ENCODE results near the gene CFAP69. TPM values are rescaled to one million over a fixed set of nuclear protein-coding genes. Genes with fewer than 3 reads are reported as not detected.

The CFAP69 gene
- total RNA-seq, 1 experiment from 2014 or later = 3.1 TPM

- H3K27ac ChIP-seq (ENCODE audit: low read length) = no peak overlapping the region
- H2AFZ ChIP-seq (ENCODE audit: low read length) = no peak overlapping the region
- no peaks in the 10 kb centered on the region for H3K36me3 ChIP-seq (ENCODE audit: low read depth, low read length)
- H3K9me3 ChIP-seq (ENCODE audit: low read length) = no peaks in the 10 kb centered on the region
- ChIA-PET CTCF (no interaction called here), POLR2A (ENCODE audit: unreplicated experiment) (no interaction called here)
- TF ChIP-seq EZH2phosphoT487 (IDR thresholded peaks at IDR 0.05; ENCODE audit: borderline replicate concordance, low read length) (no peak), CTCF (conservative IDR thresholded peaks at IDR 0.05; ENCODE audit: low read depth, low read length) (no peak), EZH2 (IDR thresholded peaks at IDR 0.05; ENCODE audit: low read length, unreplicated experiment) (no peak)
- no TSS peak for BruUV-seq (replicated peaks)
- no peaks in the 10 kb centered on the region for H3F3A ChIP-seq (ENCODE audit: low read length, unreplicated experiment)
- H3K79me2 ChIP-seq (ENCODE audit: low read length) = no peaks in the 10 kb centered on the region
- H3K4me2 ChIP-seq (ENCODE audit: low read length) = no peak overlapping the region
- H3K4me1 ChIP-seq (ENCODE audit: insufficient read depth, low read length) = peaks cover 38% of the 10 kb centered on the region
- no peaks in the 10 kb centered on the region for H3K27me3 ChIP-seq (ENCODE audit: low read length)
- H3K9me2 ChIP-seq (replicated peaks; ENCODE audit: low read length) = no peaks in the 10 kb centered on the region
- ATAC-seq (no peak), DNase-seq (peak; percentile 44)
- H3K9ac ChIP-seq (ENCODE audit: low read length) = no peak overlapping the region
- no peaks in the 10 kb centered on the region for H4K20me1 ChIP-seq (ENCODE audit: low read length)
- H3K4me3 ChIP-seq (ENCODE audit: low read length) = no peak overlapping the region
- intact Hi-C loops (cut with micrococcal nuclease) = no loop called here
Measured at GRCh38 chr7:90269163-90269562, 24.2 kb downstream of the CFAP69 start.

- no peak overlapping the region for H3K4me3 ChIP-seq (ENCODE audit: low read length)
- no peak overlapping the region for H3K27ac ChIP-seq (ENCODE audit: low read length)
- DNase-seq (no peak), ATAC-seq (no peak)
- TF ChIP-seq EZH2 (IDR thresholded peaks at IDR 0.05; ENCODE audit: low read length, unreplicated experiment) = no peak
- CTCF ChIA-PET = no interaction called here
- H3F3A ChIP-seq (ENCODE audit: low read length, unreplicated experiment) = no peaks in the 10 kb centered on the region
- no peaks in the 10 kb centered on the region for H3K9me2 ChIP-seq (replicated peaks; ENCODE audit: low read length)
- no TSS peak for BruUV-seq (replicated peaks)
- H2AFZ ChIP-seq (ENCODE audit: low read length) = no peak overlapping the region
- H3K36me3 ChIP-seq (ENCODE audit: low read depth, low read length) = no peaks in the 10 kb centered on the region
- intact Hi-C loops (cut with micrococcal nuclease) = no loop called here
- peaks cover 38% of the 10 kb centered on the region for H3K4me1 ChIP-seq (ENCODE audit: insufficient read depth, low read length)
- no peak overlapping the region for H3K4me2 ChIP-seq (ENCODE audit: low read length)
- no peaks in the 10 kb centered on the region for H4K20me1 ChIP-seq (ENCODE audit: low read length)
- POLR2A ChIA-PET (ENCODE audit: unreplicated experiment) = no interaction called here
- H3K9ac ChIP-seq (ENCODE audit: low read length) = no peak overlapping the region
- H3K9me3 ChIP-seq (ENCODE audit: low read length) = no peaks in the 10 kb centered on the region
- H3K27me3 ChIP-seq (ENCODE audit: low read length) = no peaks in the 10 kb centered on the region
- no peaks in the 10 kb centered on the region for H3K79me2 ChIP-seq (ENCODE audit: low read length)
Measured at GRCh38 chr7:90270431-90271178, 25.6 kb downstream of the CFAP69 start.

GRCh38 chr7:90271753-90272152 is 26.8 kb downstream of the CFAP69 start:
- intact Hi-C loops (cut with micrococcal nuclease) = no loop called here
- no peak overlapping the region for H3K27ac ChIP-seq (ENCODE audit: low read length)
- H3K4me1 ChIP-seq (ENCODE audit: insufficient read depth, low read length) = peaks cover 31% of the 10 kb centered on the region
- no TSS peak for BruUV-seq (replicated peaks)
- H3K9me2 ChIP-seq (replicated peaks; ENCODE audit: low read length) = no peaks in the 10 kb centered on the region
- H3K4me3 ChIP-seq (ENCODE audit: low read length) = no peak overlapping the region
- H3K27me3 ChIP-seq (ENCODE audit: low read length) = no peaks in the 10 kb centered on the region
- H3K36me3 ChIP-seq (ENCODE audit: low read depth, low read length) = no peaks in the 10 kb centered on the region
- ATAC-seq = peak; percentile 82
- no peaks in the 10 kb centered on the region for H3K79me2 ChIP-seq (ENCODE audit: low read length)
- DNase-seq = peak; percentile 70
- H4K20me1 ChIP-seq (ENCODE audit: low read length) = no peaks in the 10 kb centered on the region
- H3K9me3 ChIP-seq (ENCODE audit: low read length) = no peaks in the 10 kb centered on the region
- no peak for TF ChIP-seq CTCF (conservative IDR thresholded peaks at IDR 0.05; ENCODE audit: low read depth, low read length)
- no peak for TF ChIP-seq EZH2 (IDR thresholded peaks at IDR 0.05; ENCODE audit: low read length, unreplicated experiment)
- no peak for TF ChIP-seq EZH2phosphoT487 (IDR thresholded peaks at IDR 0.05; ENCODE audit: borderline replicate concordance, low read length)
- no peak overlapping the region for H2AFZ ChIP-seq (ENCODE audit: low read length)
- ChIA-PET CTCF (interaction anchor here (0.6 to 1.2 kb wide), 2 partner anchors 156 to 421 kb away, joined by 3 to 4 read pairs; no protein-coding TSS in a partner anchor), POLR2A (ENCODE audit: unreplicated experiment) (no interaction called here)
- no peak overlapping the region for H3K9ac ChIP-seq (ENCODE audit: low read length)
- peak overlapping the region; percentile 10 for H3K4me2 ChIP-seq (ENCODE audit: low read length)
- no peaks in the 10 kb centered on the region for H3F3A ChIP-seq (ENCODE audit: low read length, unreplicated experiment)

Data from PC-3 (cell line).